ENCODE data around the gene ERICH2.
A peak's percentile ranks its signal among the peaks of the same experiment; 100 is the strongest.

ERICH2 gene

DNA sequence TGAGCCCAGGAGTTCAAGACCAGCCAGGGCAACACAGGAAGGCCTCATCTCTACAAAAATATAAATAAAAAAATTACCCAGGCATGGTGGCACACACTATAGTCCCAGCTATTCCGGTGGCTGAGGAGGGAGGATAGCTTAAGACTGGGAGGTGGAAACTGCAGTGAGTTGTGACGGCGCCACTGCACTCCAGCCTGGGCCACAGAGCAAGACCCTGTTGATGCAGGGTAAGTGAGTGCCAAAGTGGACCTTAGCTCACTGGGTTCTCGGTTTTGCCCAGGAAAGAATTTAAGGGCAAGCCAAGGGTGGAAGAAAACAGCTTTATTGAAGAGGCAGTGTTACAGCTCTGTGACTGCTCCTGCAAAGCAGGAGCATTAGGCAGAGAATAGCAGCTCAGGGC lies 6.9 kb upstream of the ERICH2 start:
- no peak for DNase-seq

DNA sequence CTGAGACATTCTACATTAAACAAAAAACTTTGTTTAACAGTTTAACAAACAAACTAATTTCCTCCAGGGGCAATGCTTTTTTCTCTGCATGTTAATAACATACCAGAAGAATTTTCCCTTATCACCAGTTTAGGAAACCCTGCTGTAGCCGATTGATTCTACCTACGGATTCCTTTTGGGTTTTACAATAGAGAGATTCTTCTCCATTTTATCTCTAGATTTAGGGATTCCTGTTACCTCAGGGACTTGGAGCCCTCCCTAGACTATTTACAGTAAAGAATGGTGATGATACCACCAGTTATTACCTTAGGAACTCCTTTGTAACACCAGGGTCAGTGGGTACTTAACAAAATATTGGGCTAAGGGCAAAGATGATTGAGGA lies 5.3 kb upstream of the ERICH2 start:
- no peak for DNase-seq

DNA sequence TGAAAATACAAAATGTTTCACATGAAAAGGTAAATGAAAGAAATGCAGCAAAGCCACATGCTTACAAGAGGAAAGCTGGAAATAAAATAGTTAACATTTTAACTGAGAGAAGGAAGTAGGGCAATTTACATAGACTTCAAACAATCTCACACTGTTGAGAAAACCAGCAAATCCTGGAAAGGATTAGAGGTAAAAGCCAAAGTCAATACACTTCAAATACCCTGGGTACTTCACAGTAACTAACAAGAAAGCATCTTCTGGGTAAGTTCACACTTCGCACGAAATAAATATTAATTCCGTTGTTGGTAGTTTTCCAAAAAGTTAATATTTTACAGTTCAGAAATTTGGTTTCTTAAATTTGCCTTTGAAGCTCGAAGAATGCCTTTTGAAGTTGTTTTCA lies 3.5 kb upstream of the ERICH2 start:
- DNase-seq = no peak

DNA sequence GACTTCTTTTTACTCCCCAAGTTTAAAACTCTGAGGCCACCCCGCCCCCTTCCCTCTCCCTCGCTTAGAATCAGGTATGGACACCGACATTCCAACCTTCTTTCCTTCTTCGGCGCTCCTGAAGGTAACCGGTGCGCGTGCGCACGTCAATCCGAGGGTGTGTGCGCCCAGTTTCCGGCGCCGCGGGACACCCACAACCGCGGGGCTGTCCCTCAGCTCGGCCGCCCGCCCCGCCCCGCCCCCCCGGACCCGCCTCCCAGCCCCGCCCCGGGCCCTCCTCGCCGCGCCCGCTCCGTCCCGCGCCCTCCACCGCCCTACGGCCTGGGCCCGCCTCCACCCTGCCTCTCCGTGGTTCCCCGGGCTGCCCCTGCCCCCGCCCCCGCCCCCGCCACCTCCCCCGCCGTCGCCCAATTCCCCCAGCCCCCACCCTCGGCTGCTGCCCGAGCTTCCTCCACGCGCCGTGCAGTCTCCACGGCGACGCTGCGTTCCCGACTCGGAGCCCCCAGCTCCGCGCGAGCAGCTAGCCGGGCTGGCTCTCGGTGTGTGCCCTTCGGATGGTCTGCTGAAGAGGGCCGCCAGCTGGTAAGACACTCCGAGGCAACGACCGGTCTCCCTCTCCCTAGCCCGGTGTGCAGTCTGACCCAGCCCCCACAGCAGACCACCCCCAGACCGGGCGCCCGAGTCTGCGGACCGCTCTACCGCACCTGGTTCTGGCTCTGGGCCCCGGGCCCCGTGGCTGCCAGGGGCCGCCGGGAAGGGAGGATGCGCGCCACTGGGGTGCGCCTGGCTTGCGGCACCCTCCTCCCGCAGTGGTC lies 635 bp downstream of the ERICH2 start:
- peak; percentile 21 for DNase-seq

DNA sequence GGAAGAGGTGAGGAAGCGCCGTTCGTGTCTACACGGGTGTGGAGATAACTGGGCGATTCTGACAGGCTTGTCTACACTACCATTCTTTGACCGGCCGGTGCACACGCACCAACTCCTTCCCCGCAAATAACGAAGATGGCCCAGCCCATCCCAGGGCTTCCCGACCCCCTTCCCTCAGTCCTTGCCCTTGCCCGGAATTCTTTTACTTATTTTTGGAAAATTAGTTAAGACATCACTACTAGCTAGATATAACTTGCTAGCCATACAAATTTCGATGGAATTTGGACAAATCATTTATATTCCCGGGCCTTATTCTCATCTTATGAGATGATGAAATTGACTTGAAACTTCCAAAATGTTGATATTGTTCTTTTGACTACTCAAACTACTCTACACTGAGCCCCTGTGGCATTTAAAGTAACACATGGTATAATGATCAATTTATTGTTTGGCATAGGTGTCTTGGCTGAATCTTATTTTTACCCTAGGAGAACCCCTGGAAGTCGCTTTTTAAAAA lies 1.3 kb downstream of the ERICH2 start:
- no peak for DNase-seq

DNA sequence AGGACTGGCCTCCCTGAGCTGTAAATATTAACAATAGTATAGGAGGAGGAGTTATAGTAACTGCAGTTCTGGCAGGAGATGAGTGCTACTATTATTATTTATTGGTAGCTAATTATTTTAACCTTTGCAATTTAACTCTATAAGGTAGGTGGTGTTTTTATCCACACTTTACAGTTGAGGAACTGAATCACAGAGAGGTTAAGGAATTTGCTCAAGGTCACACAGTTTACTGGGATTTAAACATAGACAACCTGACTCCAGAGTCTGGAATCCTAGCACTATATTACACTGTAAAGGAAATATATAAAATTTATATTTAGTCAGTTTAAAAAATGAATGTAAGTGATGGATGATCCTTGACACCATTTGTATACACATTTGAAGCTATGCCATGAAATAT lies 2.1 kb downstream of the ERICH2 start:
- no peak for DNase-seq

DNA sequence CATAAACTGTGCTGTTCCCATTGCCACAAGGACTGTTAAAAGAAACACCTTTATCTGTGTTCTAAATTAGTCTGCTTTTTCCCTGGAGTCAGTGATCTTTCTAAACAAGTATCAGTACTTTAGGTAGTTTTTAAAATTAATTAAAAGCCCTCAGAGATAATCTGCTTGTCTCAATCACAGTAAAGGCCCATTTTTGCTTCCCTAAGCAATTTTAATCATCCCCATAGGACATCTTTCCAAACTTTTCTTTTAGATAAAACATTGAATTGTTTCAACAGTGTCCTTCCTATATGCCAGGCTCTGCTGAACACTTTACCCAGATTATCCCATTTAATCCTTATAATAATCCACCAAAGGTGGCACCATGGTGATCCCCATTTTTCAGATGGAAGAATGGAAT lies 3.9 kb downstream of the ERICH2 start:
- DNase-seq = no peak

DNA sequence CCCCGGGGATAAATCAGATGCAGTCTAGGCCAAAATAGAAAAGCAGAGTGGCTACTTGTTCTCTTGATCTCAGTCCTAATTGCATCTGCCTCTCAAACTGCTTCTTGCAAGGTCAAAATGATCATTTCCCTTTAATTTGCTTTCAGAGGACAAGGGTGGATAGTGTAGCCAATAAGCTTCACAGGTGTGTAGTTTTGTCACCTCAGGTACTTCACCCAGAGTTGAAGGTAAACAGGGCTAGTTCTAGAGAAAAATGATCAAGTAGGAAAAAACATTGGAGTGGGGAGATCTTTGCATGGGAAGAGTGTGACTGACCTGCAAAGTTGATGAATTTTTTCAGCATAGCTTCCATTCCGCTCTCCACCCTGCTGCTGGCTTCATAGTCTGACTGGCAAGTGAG lies 8.7 kb downstream of the ERICH2 start:
- DNase-seq = no peak

DNA sequence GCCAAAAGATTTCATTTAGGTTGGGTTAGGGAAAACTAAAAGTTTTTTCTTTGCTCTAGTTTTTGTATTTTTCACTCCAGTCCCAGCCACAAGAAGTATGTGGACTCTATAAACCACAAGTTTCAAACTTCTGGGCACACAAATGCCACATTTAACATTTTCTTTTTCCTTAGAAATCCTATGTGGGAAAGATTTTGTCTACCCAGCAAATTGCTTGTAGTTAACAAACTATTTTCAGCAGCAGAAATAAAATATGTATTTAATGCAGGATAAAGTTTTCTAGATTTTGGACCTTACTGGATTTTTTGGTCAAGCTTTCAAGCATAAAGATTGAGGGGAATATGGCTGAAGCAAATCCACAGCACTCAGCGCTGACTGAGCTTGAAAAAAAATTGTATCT lies 9.1 kb downstream of the ERICH2 start:
- no peak for DNase-seq

DNA sequence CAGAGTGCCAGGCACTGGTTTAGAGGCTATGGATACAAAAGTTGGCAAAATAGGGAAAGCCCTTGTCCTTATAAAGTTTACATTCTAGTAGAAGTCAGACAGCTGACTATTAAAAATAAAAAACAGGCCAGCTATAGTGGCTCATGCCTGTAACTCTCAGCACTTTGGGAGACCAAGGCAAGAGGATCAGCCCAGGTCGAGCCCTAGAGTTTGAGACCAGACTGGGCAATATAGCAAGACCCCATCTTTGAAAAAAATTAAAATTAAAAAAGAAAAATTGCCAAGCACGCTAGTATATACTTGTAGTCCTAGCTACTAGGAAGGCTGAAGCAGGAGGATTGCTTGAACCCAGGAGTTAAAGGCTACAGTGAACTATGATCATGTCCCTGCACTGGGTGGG lies 12.5 kb downstream of the ERICH2 start:
- DNase-seq = no peak

DNA sequence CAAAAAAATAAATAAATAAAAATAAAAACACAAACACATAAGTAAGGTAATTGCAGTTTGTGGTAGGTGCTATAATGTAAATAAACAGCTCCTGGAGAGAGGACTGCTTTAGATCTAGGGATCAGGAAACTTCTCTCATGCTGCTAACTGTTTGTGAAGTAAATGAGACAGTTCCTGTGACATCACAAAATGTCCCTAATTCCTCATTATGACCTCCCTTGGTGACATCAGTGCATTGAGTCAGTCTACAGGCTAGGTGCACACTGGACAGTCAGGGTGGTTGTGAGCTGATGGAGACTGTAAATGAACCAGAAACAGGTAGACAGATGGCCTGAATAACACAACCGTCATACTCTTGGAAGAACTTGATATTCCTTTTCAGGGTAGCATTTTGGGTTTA lies 13.4 kb downstream of the ERICH2 start:
- no peak for DNase-seq

DNA sequence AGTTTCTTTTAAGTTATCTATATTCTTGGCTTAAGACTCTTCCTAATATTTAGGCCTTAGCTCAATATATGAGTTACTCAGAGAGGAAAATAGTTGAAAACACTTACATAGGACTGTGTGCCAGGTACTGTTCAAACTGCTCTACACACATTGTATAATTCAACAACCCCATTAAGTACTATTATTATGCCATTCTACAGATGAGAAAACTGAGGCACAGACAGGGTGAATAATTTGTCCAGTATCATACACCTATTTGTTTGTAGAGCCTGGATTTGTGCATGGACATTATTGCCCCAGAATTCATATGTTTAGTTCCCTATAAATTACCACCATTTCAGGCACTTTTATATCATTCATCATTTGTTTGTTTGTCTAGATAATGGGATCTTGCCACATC lies 28.8 kb downstream of the ERICH2 start:
- DNase-seq = no peak

DNA sequence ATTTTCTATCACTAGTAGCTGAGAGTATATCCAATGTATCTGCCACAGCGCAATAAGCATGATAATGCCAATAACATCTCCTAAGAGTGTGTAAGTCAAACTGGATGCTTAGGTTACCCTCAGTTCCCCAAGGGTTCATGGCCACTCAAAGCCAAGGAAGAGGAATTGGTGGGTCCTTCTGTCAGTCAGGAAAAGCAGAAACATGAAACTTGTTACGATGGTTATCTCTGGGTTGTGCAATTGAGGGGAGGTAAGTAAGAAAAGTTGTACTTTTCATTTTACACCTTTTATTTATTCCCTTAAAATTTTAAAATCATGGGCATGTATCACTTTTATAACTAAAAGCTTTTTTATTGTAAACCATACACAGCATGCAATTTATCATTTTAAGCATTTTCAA lies 36.4 kb downstream of the ERICH2 start:
- no peak for DNase-seq

DNA sequence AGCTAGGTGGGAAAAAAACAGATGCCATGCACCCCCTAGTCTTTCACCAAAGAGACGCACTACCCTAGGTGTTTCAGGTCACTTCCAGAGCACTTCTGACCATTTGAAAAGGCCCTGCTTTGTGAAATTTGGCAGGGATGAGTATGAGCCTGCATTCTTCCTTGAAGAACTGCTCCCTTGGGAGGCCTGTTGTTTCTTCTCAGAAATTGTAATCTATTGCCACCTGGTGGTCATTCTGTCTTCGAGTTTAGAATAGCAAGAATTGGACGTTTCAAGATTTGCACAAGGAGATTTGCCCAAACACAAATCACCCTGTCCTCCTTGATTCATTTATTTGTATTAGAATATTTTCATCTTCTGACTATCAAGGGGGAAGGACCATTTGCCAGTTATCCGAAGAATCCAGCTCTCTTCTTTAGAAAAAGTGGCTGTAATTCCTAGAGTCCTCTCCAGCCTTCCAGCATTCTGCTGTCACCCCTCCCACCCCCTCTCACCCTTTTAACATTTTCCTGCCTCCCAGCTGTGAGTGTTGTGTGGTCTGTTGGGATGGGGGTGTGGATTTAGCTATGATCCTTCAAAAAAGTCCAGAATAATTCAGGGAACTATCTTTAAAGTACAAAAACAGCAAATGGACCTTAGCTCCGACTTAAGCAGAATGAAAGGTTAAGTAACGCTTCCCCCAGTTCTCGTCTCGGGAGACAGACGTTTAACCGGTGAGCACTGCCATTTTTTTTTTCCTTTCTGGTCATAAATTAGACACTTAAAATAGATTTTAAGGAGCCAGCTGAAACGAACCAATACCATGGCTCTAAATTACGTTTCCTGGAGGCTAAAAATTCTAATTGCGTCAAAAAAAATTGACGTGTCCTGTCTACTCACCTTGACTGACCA lies 42.8 kb downstream of the ERICH2 start:
- peak; percentile 62 for DNase-seq

DNA sequence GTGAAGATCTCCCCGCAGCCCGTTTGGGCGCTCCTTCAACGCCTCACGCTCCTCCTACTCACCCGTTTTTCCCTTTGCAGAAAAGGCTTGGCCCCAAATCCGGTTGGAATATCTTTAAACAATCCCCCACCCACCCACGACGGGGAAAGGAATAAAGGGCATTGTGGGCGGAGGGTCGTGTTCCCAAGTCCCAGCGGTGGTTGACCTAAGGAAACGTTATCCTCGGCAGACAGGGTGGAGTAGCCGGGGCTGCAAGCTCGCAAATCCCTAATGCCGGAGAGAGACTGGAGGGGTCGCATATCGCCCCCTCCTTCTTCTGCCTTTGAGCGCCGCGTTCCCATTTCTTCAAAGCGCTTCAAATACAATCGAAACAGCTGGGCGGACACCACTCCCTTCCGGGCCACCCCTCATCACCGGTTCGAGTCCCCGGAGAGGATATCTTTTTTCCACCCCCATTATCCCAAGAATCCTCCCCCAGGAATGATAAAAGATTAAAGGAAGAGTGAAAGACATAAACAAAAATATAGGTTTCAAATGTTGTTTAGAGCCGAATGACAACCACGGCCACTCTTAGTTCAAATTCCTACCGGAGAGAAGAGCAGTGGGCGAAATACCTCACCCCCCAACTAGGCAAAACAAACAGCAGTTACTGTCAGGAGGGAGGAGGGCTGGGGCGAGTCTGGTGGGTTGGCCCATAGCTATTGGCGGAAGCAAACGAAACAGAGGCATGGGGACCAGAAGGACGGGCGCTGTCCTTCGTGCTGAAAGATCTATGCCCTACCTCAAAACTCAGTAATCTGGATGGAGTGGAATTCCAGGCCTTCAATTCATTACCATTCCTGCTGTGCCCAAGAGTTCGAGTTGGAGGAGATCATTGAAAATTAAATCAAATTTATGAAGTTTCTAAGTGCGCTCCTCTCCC lies 43.7 kb downstream of the ERICH2 start:
- DNase-seq = no peak

DNA sequence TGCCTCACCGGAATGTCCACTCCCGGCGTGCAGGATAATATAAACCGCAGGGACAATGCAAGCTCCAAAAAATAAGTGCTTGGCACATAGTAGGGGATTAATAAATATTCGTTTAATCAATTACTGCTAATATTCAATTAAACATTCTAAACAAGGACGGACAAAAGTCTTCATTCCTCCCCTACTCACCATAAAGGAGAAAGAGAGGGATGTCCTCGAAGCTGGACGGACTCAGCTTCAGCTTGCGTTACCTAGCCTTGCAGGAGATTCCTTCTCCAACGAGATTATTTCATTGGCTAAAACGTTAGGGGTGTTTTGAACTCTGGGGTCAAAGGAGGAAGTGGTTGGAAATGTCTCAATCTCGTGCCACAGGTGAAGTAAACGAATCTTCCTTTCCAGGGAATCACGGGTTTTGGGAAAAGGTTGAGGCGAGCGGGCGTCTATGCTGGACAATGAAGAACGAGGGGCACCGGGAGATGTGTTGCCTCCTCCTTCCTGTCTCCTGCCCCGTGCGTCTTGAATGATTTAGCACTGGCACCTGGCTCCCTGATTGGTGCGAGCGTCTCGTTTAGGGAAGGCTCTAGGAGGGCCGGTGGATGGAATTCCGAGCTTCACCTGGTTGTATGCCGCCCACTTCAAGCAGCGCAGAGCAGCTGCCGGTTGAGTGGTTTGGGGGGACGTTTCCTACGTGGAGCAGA lies 44.5 kb downstream of the ERICH2 start:
- no peak for DNase-seq

DNA sequence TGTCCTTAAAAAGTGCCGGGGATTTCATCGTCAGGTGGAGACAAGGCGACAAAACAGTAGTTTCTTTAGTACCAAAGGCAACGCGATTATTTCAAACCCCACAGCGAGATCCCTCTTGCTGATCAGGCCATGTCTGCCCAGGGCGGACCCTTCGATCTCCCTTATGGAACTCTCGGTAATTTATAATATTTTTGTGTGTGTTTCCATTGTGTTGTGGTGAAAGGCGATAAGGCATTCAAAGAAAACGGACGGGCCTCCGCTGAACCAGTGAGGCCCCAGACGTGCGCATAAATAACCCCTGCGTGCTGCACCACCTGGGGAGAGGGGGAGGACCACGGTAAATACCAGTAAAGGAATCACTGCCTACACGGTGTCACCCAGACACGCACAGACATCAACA lies 45.1 kb downstream of the ERICH2 start:
- no peak for DNase-seq

DNA sequence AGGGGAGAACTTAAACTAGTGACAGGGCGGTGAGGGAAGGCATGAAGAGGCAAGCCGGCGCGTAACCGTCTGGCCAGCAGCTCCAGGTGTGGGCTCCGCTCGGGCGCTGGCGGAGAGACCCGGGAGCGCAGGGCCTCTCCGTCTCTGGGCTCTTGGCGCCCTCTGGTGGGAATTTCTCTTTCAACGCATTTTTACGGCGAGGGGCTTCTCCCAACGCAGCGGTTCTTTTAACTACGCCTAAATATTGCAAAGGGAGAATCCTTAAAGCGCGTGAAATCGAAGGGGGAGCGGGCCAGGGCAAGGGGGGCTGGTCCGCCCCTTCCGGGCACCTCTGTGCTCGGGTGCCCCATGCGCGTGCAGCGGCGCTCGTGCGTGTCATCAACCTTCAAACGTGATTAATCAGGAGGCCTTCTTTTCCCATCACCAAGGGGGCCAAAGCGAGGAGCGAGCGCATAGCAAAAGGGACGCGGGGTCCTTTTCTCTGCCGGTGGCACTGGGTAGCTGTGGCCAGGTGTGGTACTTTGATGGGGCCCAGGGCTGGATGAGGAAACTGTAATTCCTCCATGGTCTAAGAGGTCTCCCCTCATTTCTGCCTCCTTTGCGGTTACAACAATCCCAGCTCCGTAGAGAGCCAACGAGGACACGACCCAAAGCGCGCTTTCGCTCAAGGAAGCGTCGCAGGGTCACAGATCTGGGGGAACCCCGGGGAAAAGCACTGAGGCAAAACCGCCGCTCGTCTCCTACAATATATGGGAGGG lies 45.7 kb downstream of the ERICH2 start:
- DNase-seq = no peak

DNA sequence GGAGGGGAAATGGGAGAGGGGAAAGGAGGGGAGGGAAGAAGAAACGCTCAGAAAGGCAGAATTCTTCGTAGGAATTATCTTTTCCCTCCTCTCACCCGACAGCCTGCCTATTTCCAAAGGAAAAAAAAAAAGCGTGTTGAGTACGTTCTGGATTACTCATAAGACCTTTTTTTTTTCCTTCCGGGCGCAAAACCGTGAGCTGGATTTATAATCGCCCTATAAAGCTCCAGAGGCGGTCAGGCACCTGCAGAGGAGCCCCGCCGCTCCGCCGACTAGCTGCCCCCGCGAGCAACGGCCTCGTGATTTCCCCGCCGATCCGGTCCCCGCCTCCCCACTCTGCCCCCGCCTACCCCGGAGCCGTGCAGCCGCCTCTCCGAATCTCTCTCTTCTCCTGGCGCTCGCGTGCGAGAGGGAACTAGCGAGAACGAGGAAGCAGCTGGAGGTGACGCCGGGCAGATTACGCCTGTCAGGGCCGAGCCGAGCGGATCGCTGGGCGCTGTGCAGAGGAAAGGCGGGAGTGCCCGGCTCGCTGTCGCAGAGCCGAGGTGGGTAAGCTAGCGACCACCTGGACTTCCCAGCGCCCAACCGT lies 46.4 kb downstream of the ERICH2 start, which contains the start of gene GAD1:
TSS of gene GAD1 (plus strand) at position 384 of the 589 bp plus-strand sequence. CDS start 1,705 bp downstream, outside the sequence.
- peak; percentile 33 for DNase-seq

DNA sequence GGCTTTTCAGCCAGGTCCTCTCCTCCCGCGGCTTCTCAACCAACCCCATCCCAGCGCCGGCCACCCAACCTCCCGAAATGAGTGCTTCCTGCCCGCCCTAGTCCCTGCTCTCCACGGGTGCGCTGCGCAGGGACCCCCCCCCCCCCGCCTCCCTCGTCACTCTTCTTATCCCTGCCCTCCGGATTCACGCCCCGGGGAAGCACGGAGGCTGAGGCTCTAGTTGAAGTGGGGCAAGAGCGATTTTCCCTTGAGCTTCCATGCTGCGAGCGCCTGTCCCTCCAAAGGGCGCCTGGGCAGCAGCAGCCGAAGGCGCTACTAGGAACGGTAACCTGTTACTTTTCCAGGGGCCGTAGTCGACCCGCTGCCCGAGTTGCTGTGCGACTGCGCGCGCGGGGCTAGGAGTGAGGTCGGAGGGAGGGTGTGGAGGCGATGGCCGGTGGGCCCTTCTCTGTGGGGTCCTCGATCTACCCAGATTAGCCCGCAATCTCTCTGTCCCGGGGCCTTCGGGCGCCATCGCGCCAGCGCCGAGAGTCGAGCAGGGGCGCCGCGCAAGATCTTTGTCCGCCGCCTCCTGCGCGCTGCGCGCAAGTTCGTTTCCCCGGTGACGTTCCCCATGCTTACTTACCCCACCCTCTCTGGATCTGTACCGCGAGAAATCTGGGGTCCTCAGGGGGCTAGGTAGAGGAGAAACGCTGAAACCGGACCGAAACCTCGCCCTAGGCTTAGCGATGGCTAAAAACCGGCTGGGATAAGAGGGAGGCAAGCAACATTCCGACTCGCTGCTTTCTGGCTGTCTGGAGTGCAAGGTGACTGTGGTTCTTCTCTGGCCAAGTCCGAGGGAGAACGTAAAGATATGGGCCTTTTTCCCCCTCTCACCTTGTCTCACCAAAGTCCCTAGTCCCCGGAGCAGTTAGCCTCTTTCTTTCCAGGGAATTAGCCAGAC lies 47.2 kb downstream of the ERICH2 start:
- no peak for DNase-seq

Data from NCI-H187 treated with DMSO at 0.1 percent for 48 hours (cell line).